ENCODE results near the gene PPIL4.

Gene PPIL4

DNA sequence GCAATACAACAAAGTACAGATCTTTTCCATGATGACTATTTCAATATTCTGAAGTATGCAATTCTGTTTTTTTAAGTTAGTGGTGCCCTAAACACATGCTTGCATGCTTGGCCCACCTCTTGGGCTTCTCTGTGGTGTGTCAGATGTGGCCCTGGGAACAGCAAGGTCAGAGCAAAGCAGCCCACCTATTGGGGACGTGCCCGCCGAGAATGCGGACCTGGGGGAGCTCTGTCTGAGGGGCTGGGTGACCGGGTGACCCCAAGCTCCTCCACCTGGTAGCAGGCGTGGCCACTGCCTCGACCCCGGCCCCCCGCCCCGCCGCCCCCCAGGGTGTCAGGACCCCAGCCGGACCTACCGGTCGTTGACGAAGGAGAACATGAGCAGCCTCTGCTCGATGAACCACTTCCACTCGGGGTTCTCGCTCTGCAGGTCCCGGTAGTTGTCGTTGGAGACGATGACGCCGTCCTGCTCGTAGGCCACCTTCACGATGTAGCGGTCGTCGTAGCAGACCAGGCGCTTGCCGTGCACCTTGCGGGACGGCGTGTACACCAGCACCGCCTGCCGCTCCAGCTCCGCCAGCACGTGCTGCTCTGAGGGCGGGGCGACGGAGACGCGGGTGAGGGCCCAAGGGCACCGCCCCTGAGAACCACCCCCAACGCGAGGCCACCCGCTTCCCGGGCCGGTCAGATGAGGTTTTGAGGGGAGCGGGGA lies 89.4 kb downstream of the PPIL4 start:
- DNase-seq, result no peak

DNA sequence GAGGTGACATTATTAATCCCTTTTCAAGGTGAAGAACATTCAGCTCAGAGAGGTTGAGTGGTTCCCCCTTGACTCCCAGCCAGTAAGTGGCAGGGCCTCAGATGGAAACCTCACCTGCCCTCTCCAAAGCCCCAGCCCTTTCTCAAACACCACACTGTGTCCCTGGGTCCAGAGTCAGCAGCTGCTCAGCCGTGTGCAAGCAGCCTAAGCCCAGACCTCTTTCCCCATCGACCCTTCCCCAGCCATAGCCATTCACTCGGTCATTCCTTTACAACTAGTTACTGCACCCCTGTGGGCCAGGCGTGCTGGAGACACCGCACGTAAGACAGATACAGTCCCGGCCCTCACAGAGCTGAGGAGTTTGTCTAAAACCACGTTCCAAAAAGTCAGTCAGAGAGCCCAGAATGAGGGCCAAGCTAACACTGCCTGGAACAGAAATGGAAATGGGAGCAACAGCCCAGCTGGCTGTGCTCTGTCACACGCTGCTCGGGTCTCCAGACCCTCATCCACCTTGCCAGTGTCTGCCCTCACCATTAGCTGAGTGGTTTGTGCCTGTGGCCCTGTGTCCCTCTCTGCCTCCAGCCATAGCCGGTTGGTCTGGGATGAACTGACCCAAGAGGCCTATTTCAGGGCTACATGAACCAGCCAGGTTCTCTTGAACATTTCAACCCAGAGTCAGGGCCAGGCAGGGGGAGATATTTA lies 90.7 kb downstream of the PPIL4 start:
- peak; percentile 25 for DNase-seq
